Measurements from ENCODE around the gene DENND1B. TPM values are rescaled to one million over a fixed set of nuclear protein-coding genes. Genes with fewer than 3 reads are reported as not detected.
"Not testable (repeated sequence)": the region's sequence is repeated elsewhere in the genome, so short reads cannot be mapped to it uniquely, and the experiment has no call there.

Gene DENND1B
- total RNA-seq, 1 donor from 2014 or later, result 29.5 TPM

GRCh38 chr1:197632651-197633050 is 142.6 kb downstream of the DENND1B start:
- DNase-seq (ENCODE audit: low read depth), result no peak

GRCh38 chr1:197632005-197632404 is 143.3 kb downstream of the DENND1B start:
- DNase-seq (ENCODE audit: low read depth), result no peak

GRCh38 chr1:197622371-197622770 is 152.9 kb downstream of the DENND1B start:
- DNase-seq (ENCODE audit: low read depth), result no peak

- no peak for DNase-seq (ENCODE audit: low read depth)
These were observed 153.5 kb downstream of the DENND1B start for GRCh38 chr1:197621761-197622160.

GRCh38 chr1:197620714-197621163 is 154.5 kb downstream of the DENND1B start:
- no peak for DNase-seq (ENCODE audit: low read depth)

- DNase-seq (ENCODE audit: low read depth), result peak; percentile 39
These were observed 156.2 kb downstream of the DENND1B start for GRCh38 chr1:197619008-197619640.

GRCh38 chr1:197618061-197618460 is 157.2 kb downstream of the DENND1B start:
- no peak for DNase-seq (ENCODE audit: low read depth)

- no peak for DNase-seq (ENCODE audit: low read depth)
These were observed 159.6 kb downstream of the DENND1B start for GRCh38 chr1:197615693-197616011.

- peak; percentile 50 for DNase-seq (ENCODE audit: low read depth)
These were observed 160.2 kb downstream of the DENND1B start for GRCh38 chr1:197614916-197615692.

- DNase-seq (ENCODE audit: low read depth), result no peak
These were observed 169.0 kb downstream of the DENND1B start for GRCh38 chr1:197606168-197606845.

GRCh38 chr1:197604302-197604701 is 171.0 kb downstream of the DENND1B start:
- no peak for DNase-seq (ENCODE audit: low read depth)

GRCh38 chr1:197600751-197601150 is 174.5 kb downstream of the DENND1B start:
- DNase-seq (ENCODE audit: low read depth), result no peak

- DNase-seq (ENCODE audit: low read depth), result no peak
These were observed 175.5 kb downstream of the DENND1B start for GRCh38 chr1:197599789-197600188.

GRCh38 chr1:197598935-197599334 is 176.3 kb downstream of the DENND1B start:
- DNase-seq (ENCODE audit: low read depth), result no peak

- no peak for DNase-seq (ENCODE audit: low read depth)
These were observed 179.9 kb downstream of the DENND1B start for GRCh38 chr1:197595304-197595904.

GRCh38 chr1:197590687-197591086 is 184.6 kb downstream of the DENND1B start:
- DNase-seq (ENCODE audit: low read depth), result no peak

- no peak for DNase-seq (ENCODE audit: low read depth)
These were observed 189.5 kb downstream of the DENND1B start for GRCh38 chr1:197585809-197586208.

- DNase-seq (ENCODE audit: low read depth), result no peak
These were observed 197.7 kb downstream of the DENND1B start for GRCh38 chr1:197577580-197577979.

GRCh38 chr1:197575531-197575930 is 199.7 kb downstream of the DENND1B start:
- DNase-seq (ENCODE audit: low read depth), result not testable (repeated sequence)

GRCh38 chr1:197572169-197572568 is 203.1 kb downstream of the DENND1B start:
- DNase-seq (ENCODE audit: low read depth), result no peak

GRCh38 chr1:197567442-197567841 is 207.8 kb downstream of the DENND1B start:
- no peak for DNase-seq (ENCODE audit: low read depth)

- no peak for DNase-seq (ENCODE audit: low read depth)
These were observed 214.2 kb downstream of the DENND1B start for GRCh38 chr1:197561041-197561440.
